Nephron progenitor cell (in vitro differentiated cells): Measurements from ENCODE around the gene DNAJC12.

Experiments
- DNase-seq: peaks from one replicate; pipeline ENCODE4 v3.0.0; 2021
- H3K27ac Mint-ChIP-seq: 2 replicates; pipeline ENCODE4 v1.8.0; 2021; ENCODE audit warnings: mild to moderate bottlenecking, moderate library complexity, mixed read lengths
- H3K27me3 Mint-ChIP-seq: 2 replicates; pipeline ENCODE4 v1.8.0; 2021; ENCODE audit warnings: mild to moderate bottlenecking, low read depth, mixed read lengths; ENCODE audit not compliant: poor library complexity
- H3K36me3 Mint-ChIP-seq: 2 replicates; pipeline ENCODE4 v1.8.0; 2021; ENCODE audit warnings: low read depth, mixed read lengths
- H3K4me1 Mint-ChIP-seq: 2 replicates; pipeline ENCODE4 v1.8.0; 2021; ENCODE audit warnings: mixed read lengths
- H3K4me3 Mint-ChIP-seq: 2 replicates; pipeline ENCODE4 v1.8.0; 2021; ENCODE audit warnings: mild to moderate bottlenecking, moderate library complexity, mixed read lengths
- H3K9me3 Mint-ChIP-seq: 2 replicates; pipeline ENCODE4 v1.8.0; 2021; ENCODE audit warnings: mild to moderate bottlenecking, moderate library complexity, mixed read lengths
- TF ChIP-seq, protein P1 (sequence below): fragments of 200-600 bp; sonication (generic); IDR thresholded peaks from 2 replicates; pipeline ENCODE4 v1.5.0; 2021; ENCODE audit warnings: antibody characterized with exemption

The DNAJC12 gene

DNA sequence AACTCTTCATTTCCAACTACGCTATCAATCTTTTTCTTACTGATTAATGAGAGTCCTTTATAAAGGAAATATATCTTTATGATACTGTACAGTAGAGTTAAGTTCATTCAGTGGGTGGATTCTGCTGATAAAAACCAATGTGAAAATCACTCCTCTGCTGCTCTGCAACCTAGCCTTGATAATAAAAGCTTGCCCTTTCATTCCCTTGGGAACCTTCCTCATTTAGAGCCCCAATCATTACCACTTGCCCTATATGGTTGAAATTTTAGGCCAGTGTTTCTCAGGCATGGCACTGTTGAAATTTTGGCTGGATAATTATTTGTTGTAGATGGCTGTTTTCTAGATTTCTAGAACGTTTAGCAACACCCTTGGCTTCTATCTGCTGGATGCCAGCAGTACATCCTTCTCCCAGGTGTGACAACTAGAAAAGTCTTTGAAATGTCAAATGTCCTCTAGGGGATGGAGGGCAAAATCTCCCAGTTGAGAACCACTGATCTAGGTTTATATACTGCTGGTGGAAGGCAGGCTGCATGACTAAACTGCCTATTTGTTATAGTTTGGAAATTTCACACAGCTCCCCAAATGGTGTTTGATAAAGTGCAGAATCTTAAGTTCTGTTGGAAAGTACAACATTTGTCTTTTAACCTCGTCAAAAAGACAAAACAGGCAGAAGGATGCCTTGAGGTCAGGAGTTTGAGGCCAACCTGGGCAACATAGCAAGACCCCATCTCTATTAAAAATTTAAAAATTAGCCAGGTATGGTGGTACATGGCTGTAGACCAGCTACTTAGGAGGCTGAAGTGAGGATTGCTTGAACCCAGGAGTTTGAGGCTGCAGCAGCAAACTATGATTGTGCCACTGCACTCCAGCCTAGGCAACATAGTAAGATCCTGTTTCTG, 37.6 kb upstream of the DNAJC12 start:
- TF ChIP-seq, protein P1, sequence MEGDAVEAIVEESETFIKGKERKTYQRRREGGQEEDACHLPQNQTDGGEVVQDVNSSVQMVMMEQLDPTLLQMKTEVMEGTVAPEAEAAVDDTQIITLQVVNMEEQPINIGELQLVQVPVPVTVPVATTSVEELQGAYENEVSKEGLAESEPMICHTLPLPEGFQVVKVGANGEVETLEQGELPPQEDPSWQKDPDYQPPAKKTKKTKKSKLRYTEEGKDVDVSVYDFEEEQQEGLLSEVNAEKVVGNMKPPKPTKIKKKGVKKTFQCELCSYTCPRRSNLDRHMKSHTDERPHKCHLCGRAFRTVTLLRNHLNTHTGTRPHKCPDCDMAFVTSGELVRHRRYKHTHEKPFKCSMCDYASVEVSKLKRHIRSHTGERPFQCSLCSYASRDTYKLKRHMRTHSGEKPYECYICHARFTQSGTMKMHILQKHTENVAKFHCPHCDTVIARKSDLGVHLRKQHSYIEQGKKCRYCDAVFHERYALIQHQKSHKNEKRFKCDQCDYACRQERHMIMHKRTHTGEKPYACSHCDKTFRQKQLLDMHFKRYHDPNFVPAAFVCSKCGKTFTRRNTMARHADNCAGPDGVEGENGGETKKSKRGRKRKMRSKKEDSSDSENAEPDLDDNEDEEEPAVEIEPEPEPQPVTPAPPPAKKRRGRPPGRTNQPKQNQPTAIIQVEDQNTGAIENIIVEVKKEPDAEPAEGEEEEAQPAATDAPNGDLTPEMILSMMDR, result no peak
- no peaks in the 10 kb centered on the region for H3K9me3 Mint-ChIP-seq
- peak overlapping the region; percentile 16 for H3K27ac Mint-ChIP-seq
- peaks cover 6% of the 10 kb centered on the region for H3K27me3 Mint-ChIP-seq
- DNase-seq, result no peak
- H3K4me3 Mint-ChIP-seq, result no peak overlapping the region
- peaks cover 11% of the 10 kb centered on the region for H3K4me1 Mint-ChIP-seq
- no peaks in the 10 kb centered on the region for H3K36me3 Mint-ChIP-seq

DNA sequence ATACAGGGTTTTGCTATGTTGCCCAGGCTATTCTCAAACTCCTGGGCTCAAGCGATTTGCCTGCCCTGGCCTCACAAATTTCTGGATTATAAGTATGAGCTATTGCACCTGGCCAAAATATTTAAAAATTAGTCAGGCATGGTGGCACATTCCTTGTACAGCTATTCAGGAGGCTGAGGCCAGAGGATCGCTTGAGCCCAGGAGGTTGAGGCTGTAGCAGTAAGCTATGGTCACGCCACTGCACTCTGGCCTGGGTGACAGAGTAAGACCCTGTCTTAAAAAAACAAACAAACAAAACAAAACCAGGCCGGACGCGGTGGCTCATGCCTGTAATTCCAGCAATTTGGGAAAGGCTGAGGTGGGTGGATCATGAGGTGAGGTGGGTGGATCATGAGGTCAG, 32.0 kb upstream of the DNAJC12 start:
- Mint-ChIP-seq H3K27me3 (peaks cover 4% of the 10 kb centered on the region), H3K4me1 (no peaks in the 10 kb centered on the region), H3K27ac (no peak overlapping the region), H3K9me3 (no peaks in the 10 kb centered on the region), H3K4me3 (no peak overlapping the region), H3K36me3 (no peaks in the 10 kb centered on the region)
- TF ChIP-seq, protein P1, result no peak
- DNase-seq, result no peak

DNA sequence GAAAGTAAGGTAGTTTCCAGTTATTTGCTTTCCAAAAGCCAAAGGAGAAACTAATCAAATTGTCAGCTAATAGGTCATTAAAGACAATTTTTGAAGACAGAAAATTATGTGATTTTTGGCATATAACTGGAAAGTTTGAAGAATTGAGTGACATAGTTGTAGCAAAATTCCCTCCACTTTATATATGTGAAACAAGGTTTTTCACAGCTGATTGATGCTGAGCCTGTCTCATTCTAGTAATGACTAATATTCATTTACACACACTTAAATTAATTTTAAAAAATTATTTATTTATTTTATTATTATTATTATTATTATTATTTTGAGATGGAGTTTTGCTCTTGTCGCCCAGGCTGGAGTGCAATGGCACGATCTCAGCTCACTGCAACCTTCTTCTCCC, 30.1 kb upstream of the DNAJC12 start:
- Mint-ChIP-seq H3K4me1 (peaks cover 2% of the 10 kb centered on the region), H3K27me3 (peaks cover 12% of the 10 kb centered on the region), H3K36me3 (no peaks in the 10 kb centered on the region), H3K4me3 (no peak overlapping the region), H3K27ac (no peak overlapping the region), H3K9me3 (no peaks in the 10 kb centered on the region)
- DNase-seq, result no peak
- TF ChIP-seq, protein P1, result no peak

DNA sequence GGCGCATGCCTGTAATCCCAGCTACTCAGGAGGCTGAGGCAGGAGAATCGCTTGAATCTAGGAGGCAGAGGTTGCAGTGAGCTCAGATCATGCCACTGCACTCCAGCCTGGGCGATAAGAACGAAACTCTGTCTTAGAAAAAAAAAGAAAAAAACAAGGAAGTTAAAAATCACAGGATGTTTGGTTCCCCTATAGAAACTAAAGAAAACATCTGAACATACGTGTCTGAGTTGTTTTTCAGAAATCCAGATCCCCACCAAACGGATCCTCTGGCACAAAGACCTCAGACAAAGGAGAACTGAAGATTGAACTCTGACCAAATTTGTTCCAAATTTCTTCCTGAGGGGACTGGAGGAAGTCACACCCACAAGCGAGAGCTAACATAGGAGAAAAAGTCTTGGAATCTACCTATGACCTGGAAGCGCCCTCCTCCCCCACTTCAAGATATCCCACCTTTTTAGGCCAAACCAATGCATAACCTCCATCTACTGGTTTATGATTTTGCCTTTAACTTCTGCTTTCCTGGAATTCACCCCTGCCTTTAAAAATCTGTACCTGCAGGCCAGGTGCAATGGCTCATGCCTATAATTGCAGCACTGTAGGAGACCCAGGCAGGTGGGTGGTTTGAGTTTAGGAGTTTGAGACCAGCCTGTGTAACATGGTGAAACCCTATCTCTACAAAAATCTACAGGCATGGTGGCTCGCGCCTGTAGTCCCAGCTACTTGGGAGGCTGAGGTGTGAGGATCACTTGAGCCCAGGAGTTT, 26.8 kb upstream of the DNAJC12 start:
- Mint-ChIP-seq H3K4me1 (peaks cover 17% of the 10 kb centered on the region), H3K36me3 (no peaks in the 10 kb centered on the region)
- TF ChIP-seq, protein P1, result no peak

DNA sequence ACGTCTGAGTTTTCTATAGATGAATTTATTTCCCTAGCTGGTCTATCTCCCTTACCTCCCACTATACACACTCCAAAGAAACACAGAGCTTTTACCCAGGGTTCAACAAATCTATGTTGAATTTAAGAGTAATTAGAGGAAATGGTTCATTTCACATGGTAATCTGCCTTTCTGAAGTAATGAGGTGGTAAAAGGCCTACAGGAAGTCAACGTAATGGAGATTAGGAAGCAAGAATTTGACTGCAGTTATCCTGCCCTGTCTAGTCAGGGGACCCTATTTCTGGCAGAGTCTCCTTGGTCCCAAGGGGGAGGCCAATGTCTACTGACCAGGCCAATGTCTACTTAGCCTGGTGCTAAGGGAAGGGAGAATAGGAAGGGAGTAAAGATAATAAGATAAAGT, 25.1 kb upstream of the DNAJC12 start:
- TF ChIP-seq, protein P1, result no peak
- Mint-ChIP-seq H3K4me1 (peaks cover 17% of the 10 kb centered on the region), H3K27ac (no peak overlapping the region), H3K4me3 (no peak overlapping the region), H3K27me3 (peaks cover 16% of the 10 kb centered on the region), H3K36me3 (no peaks in the 10 kb centered on the region), H3K9me3 (no peaks in the 10 kb centered on the region)
- no peak for DNase-seq

More for the DNA sequence above, 26.8 kb upstream of the DNAJC12 start:
- Mint-ChIP-seq H3K27me3 (peaks cover 16% of the 10 kb centered on the region), H3K27ac (no peak overlapping the region), H3K9me3 (no peaks in the 10 kb centered on the region), H3K4me3 (no peak overlapping the region)
- no peak for DNase-seq
